Activated CD8-positive, alpha-beta memory T cell treated with anti-CD3 and anti-CD28 coated beads for 1 hour (primary cell): Measurements from ENCODE around the gene MDM4.
A peak's percentile ranks its signal among the peaks of the same experiment; 100 is the strongest.
"Not testable (repeated sequence)": the region's sequence is repeated elsewhere in the genome, so short reads cannot be mapped to it uniquely, and the experiment has no call there.

Experiments
- DNase-seq, 2 donors: peaks; one replicate each; pipeline ENCODE4 v3.0.0-alpha.2; 2020; ENCODE audit warnings: low read depth in 1 of 2; ENCODE audit errors: extremely low read depth in 1 of 2

Gene MDM4

DNA sequence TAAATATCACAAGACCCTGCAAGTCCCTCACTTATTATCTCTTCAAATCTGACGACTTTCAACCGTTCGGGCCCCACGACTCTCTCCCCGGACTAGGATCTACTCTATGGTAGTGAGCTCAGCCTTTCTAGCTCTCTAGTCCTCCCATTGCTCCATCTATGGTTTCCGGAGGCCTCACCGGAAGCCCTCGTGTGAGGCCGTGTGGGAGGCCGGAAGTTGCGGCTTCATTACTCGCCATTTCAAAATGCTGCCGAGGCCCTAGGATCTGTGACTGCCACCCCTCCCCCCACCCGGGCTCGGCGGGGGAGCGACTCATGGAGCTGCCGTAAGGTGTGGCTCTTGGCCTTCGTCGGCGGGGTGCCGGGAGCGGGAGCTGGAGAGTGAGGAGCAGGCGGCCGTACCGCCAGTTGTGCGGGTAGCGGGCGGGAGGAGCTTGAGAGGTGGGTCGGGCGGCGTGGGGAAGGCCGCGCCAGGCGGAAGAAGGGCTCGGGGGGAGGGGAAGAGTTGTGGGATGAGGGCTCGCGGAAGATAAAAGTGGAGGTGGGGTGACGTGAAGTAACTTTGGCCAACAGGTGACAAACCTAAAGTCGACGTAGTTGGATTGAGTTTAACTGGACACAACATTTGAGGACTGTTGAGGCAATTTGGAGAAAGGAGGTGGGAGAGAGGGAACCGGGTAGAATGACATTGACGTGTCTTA is at the start of gene MDM4:
TSS of gene MDM4 (plus strand) at position 227 of the 700 bp plus-strand sequence. CDS start 9,113 bp downstream, outside the sequence.
- peak; percentile 81 to 83 for DNase-seq

- no peak for DNase-seq
These were observed 49.5 kb upstream of the MDM4 start for GRCh38 chr1:204466416-204467405.

GRCh38 chr1:204468206-204468605 is 48.0 kb upstream of the MDM4 start:
- no peak for DNase-seq

DNA sequence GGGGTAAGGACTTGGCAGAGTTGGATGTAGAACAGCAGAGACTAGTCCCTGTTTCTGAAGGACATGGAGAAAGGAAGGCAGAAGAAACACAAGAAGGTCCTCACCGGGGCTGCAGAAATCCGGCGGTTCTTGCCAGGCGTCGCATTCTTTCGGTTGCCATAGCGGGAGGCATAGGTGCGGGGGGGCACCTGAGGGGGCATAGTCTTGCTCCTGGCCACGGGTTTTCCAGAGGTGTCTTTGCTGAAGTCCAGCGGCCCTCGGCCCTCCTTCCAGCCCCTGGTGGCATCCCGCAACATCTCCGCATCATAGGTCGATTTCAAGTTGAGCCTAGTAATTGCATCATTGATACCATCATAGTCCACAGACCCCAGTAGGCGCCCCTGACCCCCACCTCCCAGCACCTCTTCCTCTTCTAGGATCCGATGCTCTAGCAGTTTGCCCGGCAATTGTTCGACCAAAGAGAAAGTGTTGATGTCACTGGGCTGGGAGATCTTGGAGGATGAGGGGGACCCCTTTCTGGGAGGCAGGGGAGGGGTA is 47.4 kb upstream of the MDM4 start:
- DNase-seq: no peak

DNA sequence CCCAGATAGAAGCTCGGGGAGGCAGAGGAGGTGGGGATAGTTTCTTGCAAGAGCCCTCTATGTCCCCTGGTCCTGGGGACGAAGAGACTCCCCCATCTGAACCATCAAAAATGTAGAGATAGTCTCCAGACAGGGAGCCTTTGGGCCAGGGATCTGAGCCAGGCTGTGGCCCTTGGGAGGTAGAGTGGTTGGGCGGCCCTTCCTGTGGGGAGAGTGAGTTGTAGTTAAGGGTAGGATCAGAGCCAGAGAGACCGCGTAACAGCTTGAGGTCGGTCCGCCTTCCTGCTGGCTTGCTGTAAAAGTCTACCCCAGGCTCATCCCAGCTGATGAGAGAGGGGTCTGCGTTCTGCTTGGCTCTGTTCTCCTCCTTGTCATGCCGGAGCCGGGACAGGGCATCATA is 46.9 kb upstream of the MDM4 start:
- no peak for DNase-seq

GRCh38 chr1:204471687-204472086 is 44.5 kb upstream of the MDM4 start:
- no peak for DNase-seq

- no peak for DNase-seq
These were observed 43.5 kb upstream of the MDM4 start for GRCh38 chr1:204472660-204473059.

- no peak for DNase-seq
These were observed 42.7 kb upstream of the MDM4 start for GRCh38 chr1:204473400-204473965.

GRCh38 chr1:204475656-204476432 is 40.4 kb upstream of the MDM4 start:
- no peak for DNase-seq

DNA sequence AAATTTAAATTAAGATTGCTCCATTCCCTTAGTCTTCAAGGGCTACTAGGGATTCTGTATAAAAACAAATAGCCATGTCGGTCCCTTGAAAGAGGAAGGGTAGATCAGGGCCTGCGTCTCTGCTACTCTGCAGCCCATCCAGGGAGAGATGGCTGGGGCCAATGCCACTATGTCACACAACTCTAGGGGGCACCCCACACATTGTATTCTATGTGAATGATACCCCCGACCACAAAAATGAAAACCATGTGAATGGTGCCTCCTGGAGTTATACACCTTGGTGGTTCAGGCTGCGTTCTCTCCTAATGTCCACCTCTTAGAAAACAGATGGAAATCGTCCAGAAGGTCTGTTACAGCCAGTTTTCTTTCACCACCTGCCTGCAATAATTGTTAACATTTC is 39.6 kb upstream of the MDM4 start:
- no peak for DNase-seq

GRCh38 chr1:204477036-204477740 is 39.0 kb upstream of the MDM4 start:
- no peak for DNase-seq

GRCh38 chr1:204478172-204478899 is 37.9 kb upstream of the MDM4 start:
- DNase-seq: no peak

- no peak for DNase-seq
These were observed 37.3 kb upstream of the MDM4 start for GRCh38 chr1:204478921-204479320.

DNA sequence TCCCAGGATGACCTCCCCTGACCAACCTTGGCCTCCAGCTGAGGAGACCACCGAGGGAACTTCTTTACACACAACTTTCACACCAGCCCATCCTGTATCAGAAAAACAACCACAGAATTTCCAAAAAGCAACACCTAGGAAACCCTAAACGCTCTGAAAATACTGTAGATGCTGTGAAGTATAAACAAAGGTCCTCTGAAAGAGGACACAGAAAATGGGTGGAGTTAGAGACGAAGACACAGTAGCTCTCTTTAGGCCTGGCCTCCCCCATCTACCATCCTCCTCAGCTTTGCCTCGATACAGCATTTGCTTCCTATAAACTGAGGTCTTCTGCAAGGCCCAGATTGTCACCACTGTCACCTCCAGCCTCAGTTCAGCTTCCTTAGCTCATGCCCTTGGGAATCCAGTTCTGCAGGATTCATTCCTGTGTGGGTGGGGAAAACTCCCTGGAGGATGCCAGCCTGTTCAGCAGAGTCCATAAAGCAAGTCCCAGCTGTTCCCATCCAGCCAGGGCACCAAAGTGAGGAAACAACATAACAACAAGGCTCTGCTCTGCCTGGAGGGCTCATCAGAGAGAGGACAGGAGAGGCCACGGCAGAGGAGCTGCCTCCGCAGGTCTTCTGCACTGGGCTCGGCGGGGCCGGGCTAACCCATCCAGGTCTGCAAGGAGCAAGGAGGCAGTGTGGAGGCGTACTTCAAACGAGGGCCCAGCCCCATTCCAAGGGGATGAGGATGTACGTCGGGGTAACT is 36.6 kb upstream of the MDM4 start:
- DNase-seq: no peak

DNA sequence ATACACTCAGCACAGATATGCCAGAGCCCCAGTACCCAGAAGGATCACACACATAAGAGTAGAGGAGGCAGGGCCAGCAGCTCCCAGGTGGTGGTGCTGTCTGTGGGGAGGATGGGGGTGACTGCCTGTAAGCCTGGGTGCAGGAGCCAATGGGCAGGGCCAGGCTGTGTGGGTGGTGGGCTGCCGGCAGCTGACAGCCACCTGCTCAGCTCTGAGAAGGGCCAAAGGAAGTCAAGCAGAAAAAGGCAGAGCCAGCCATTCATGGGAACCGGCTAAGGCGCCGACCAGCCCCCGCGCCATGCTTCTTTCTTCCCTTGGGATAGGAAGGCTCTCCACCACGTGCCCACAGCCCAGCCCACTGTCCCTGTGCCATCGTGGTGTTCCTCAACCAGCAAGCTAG is 35.7 kb upstream of the MDM4 start:
- DNase-seq: no peak

DNA sequence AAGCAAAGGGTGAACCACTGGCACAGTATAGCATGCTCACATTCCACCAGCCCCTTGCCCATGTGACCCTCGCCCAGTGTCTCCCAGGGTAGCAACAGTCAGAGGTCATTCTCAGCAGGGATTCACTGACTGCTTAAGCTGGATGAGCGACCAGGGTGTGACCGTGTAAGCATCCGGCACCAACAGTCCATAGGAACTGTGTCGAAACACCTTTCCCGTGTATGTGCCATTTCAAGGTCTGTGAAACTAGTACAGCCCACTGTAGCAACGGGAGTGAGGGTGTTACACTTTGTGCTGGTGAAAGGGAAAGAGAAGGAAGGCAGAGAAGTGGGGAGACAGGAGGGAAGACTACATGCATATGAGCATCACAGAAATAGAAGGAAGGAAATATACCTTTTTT is 32.4 kb upstream of the MDM4 start:
- no peak for DNase-seq

GRCh38 chr1:204486513-204487255 is 29.5 kb upstream of the MDM4 start:
- not testable (repeated sequence) for DNase-seq

DNA sequence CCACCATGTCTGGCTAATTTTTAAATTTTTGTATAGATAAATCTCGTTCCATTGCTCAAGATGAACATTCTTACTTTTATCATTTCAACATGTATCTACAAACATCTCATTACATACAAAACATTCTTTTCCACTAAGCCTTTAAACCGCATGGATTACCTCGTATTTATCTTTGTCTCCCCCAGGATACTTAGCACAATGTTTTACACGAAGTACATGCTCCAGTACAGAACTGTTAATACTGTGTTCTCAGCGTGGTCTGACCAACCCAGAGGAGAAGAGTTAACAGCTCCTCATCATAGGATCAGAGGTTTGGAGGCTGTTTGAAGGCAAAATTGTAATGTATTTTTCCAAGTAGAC is 29.0 kb upstream of the MDM4 start:
- DNase-seq: no peak
